ENCODE data around the gene VPS39.

DNA sequence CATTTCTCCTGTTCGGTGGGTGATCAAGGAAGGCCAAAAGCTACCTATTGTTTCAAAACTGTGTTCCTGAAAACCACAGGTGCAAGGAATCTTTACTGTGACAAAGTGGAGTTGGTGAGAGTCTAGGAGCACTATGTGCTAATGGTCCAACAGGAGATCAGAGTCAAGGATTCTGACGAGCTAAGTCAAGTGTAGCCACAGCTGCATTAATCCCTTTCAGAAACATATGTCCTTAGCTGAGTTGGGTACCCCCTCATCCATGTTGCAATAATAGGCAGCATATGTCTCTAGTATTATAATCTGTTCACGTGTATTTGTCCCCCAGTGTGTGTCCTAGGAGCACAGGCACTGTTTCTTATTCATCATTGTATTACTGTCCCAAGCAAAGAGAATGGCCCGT lies 1.7 kb downstream of the VPS39 start:
- TF ChIP-seq, protein P1, sequence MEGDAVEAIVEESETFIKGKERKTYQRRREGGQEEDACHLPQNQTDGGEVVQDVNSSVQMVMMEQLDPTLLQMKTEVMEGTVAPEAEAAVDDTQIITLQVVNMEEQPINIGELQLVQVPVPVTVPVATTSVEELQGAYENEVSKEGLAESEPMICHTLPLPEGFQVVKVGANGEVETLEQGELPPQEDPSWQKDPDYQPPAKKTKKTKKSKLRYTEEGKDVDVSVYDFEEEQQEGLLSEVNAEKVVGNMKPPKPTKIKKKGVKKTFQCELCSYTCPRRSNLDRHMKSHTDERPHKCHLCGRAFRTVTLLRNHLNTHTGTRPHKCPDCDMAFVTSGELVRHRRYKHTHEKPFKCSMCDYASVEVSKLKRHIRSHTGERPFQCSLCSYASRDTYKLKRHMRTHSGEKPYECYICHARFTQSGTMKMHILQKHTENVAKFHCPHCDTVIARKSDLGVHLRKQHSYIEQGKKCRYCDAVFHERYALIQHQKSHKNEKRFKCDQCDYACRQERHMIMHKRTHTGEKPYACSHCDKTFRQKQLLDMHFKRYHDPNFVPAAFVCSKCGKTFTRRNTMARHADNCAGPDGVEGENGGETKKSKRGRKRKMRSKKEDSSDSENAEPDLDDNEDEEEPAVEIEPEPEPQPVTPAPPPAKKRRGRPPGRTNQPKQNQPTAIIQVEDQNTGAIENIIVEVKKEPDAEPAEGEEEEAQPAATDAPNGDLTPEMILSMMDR (IDR thresholded peaks at IDR 0.05): no peak
- TF ChIP-seq EP300 (IDR thresholded peaks at IDR 0.05; ENCODE audit: low read depth): no peak
- no peak for TF ChIP-seq POLR2AphosphoS5 (IDR thresholded peaks at IDR 0.05)
